Neural progenitor cell (in vitro differentiated cells): Measurements from ENCODE around the gene RRP1. TPM values are rescaled to one million over a fixed set of nuclear protein-coding genes. Genes with fewer than 3 reads are reported as not detected.

Experiments
- DNase-seq: peaks from one replicate; pipeline ENCODE4 v3.0.0-alpha.2; 2016; ENCODE audit warnings: low spot score
- H2AFZ ChIP-seq: fragments of 200-600 bp; sonication (generic); replicated peaks from 2 replicates; pipeline ENCODE4 v1.6.1; 2016; ENCODE audit warnings: antibody characterized with exemption
- H3F3A ChIP-seq: fragments of 200-600 bp; sonication (generic); 2 replicates; pipeline ENCODE4 v1.6.1; 2016; ENCODE audit warnings: antibody characterized with exemption, low read depth
- H3K27ac ChIP-seq: fragments of 200-600 bp; sonication (generic); 2 replicates; pipeline ENCODE4 v1.5.1; 2016; ENCODE audit warnings: mild to moderate bottlenecking
- H3K27me3 ChIP-seq: fragments of 200-600 bp; sonication (generic); 2 replicates; pipeline ENCODE4 v1.6.1; 2016; ENCODE audit warnings: mild to moderate bottlenecking, moderate library complexity
- H3K36me3 ChIP-seq: fragments of 200-600 bp; sonication (generic); 2 replicates; pipeline ENCODE4 v1.5.1; 2016
- H3K4me1 ChIP-seq: fragments of 200-600 bp; sonication (generic); 2 replicates; pipeline ENCODE4 v1.6.1; 2016; ENCODE audit warnings: mixed run types
- H3K4me2 ChIP-seq: fragments of 200-600 bp; sonication (generic); 2 replicates; pipeline ENCODE4 v1.6.1; 2016
- H3K4me3 ChIP-seq: fragments of 200-600 bp; sonication (generic); 2 replicates; pipeline ENCODE4 v1.5.1; 2016
- H3K79me2 ChIP-seq: fragments of 200-600 bp; sonication (generic); 2 replicates; pipeline ENCODE4 v1.6.1; 2016; ENCODE audit warnings: low read depth
- H3K9ac ChIP-seq: fragments of 200-600 bp; sonication (generic); 2 replicates; pipeline ENCODE4 v1.6.1; 2016
- H3K9me3 ChIP-seq: fragments of 200-600 bp; sonication (generic); 2 replicates; pipeline ENCODE4 v1.5.1; 2016; ENCODE audit warnings: low read depth
- H4K20me1 ChIP-seq: fragments of 200-600 bp; sonication (generic); 2 replicates; pipeline ENCODE4 v1.6.1; 2016; ENCODE audit warnings: low read depth
- H3K27ac Mint-ChIP-seq: 3 replicates; pipeline ENCODE4 v1.8.0; 2021; ENCODE audit warnings: mixed read lengths
- H3K27me3 Mint-ChIP-seq: 2 replicates; pipeline ENCODE4 v1.8.0; 2022; ENCODE audit warnings: low read depth, mild to moderate bottlenecking, inconsistent platforms, moderate library complexity, mixed read lengths; ENCODE audit not compliant: insufficient read depth
- H3K36me3 Mint-ChIP-seq: 3 replicates; pipeline ENCODE4 v1.8.0; 2021; ENCODE audit warnings: mixed read lengths
- H3K4me1 Mint-ChIP-seq: 3 replicates; pipeline ENCODE4 v1.8.0; 2021; ENCODE audit warnings: mixed read lengths
- H3K4me3 Mint-ChIP-seq: 3 replicates; pipeline ENCODE4 v1.8.0; 2021; ENCODE audit warnings: mild to moderate bottlenecking, moderate library complexity, mixed read lengths
- H3K9me3 Mint-ChIP-seq: 3 replicates; pipeline ENCODE4 v1.8.0; 2020; ENCODE audit warnings: mixed read lengths
- CTCF ChIP-seq: fragments of 200-600 bp; sonication (generic); IDR thresholded peaks from 2 replicates; pipeline ENCODE4 v1.5.1; 2017; ENCODE audit warnings: antibody characterized with exemption, mild to moderate bottlenecking
- EZH2 ChIP-seq: fragments of 200-600 bp; sonication (generic); IDR thresholded peaks from 2 replicates; pipeline ENCODE4 v1.6.1; 2017; ENCODE audit warnings: antibody characterized with exemption, mild to moderate bottlenecking, moderate library complexity
- EZH2phosphoT487 ChIP-seq: fragments of 200-600 bp; sonication (generic); IDR thresholded peaks from 2 replicates; pipeline ENCODE4 v1.6.1; 2017; ENCODE audit warnings: antibody characterized with exemption
- total RNA-seq: library from RNA; depleted of rRNA; stranded (reverse); fragments of >200 nt; gene quantifications from 2 replicates; pipeline ENCODE4 v1.2.3, GENCODE V29; 2015; ENCODE audit warnings: low replicate concordance

Gene RRP1
- total RNA-seq: 18.4 and 32.5 TPM in 2 replicates

- Histone ChIP-seq H3K79me2 (peaks cover 40% of the 10 kb centered on the region), H3K4me1 (peaks cover 9% of the 10 kb centered on the region)
- H3K27ac Mint-ChIP-seq: peak within 1 kb of the TSS; percentile 91
Observed at GRCh38 chr21:43789276-43790009, at the start of gene RRP1. TSS of gene RRP1 (plus strand) at chr21:43789577. CDS start at chr21:43789630, 53 bp downstream.

GRCh38 chr21:43739621-43740435 lies 49.5 kb upstream of the RRP1 start:
- peaks cover 14% of the 10 kb centered on the region for H4K20me1 ChIP-seq
- H3K4me1 Mint-ChIP-seq: peaks cover 25% of the 10 kb centered on the region
- peaks cover 8% of the 10 kb centered on the region for H3K36me3 Mint-ChIP-seq
- H3K27ac ChIP-seq: peak overlapping the region; percentile 33
- no peaks in the 10 kb centered on the region for H3K9me3 ChIP-seq
- no peaks in the 10 kb centered on the region for H3K36me3 ChIP-seq
- DNase-seq: peak; percentile 44
- no peak overlapping the region for H3K4me3 Mint-ChIP-seq
- H3K9ac ChIP-seq: no peak overlapping the region
- no peak overlapping the region for H3K4me2 ChIP-seq
- no peaks in the 10 kb centered on the region for H3K27me3 ChIP-seq
- no peaks in the 10 kb centered on the region for H3K9me3 Mint-ChIP-seq
- no peaks in the 10 kb centered on the region for H3K79me2 ChIP-seq
- H3K27me3 Mint-ChIP-seq: peaks cover 4% of the 10 kb centered on the region
- no peak overlapping the region for H2AFZ ChIP-seq
- no peak for TF ChIP-seq EZH2
- TF ChIP-seq EZH2phosphoT487: no peak
- TF ChIP-seq CTCF: no peak
- peaks cover 29% of the 10 kb centered on the region for H3F3A ChIP-seq
- H3K4me3 ChIP-seq: no peak overlapping the region
- no peak overlapping the region for H3K27ac Mint-ChIP-seq
- H3K4me1 ChIP-seq: no peaks in the 10 kb centered on the region

More at GRCh38 chr21:43789276-43790009, at the start of gene RRP1:
- Histone ChIP-seq H3F3A (no peaks in the 10 kb centered on the region), H3K4me3 (peak within 1 kb of the TSS; percentile 93), H3K36me3 (no peaks in the 10 kb centered on the region), H3K27ac (no peak within 1 kb of the TSS), H3K9ac (peak within 1 kb of the TSS; percentile 85), H4K20me1 (peaks cover 16% of the 10 kb centered on the region), H3K9me3 (no peaks in the 10 kb centered on the region), H2AFZ (peak within 1 kb of the TSS; percentile 84), H3K4me2 (peak within 1 kb of the TSS; percentile 100), H3K27me3 (no peaks in the 10 kb centered on the region)
- H3K4me1 Mint-ChIP-seq: peaks cover 16% of the 10 kb centered on the region
- DNase-seq: peak; percentile 96
- peaks cover 13% of the 10 kb centered on the region for H3K36me3 Mint-ChIP-seq
- TF ChIP-seq CTCF (peak; percentile 85), EZH2 (no peak), EZH2phosphoT487 (no peak)
- H3K27me3 Mint-ChIP-seq: peaks cover 9% of the 10 kb centered on the region
- peak within 1 kb of the TSS; percentile 98 for H3K4me3 Mint-ChIP-seq
- peaks cover 4% of the 10 kb centered on the region for H3K9me3 Mint-ChIP-seq

GRCh38 chr21:43740497-43741156 lies 48.8 kb upstream of the RRP1 start:
- Histone ChIP-seq H4K20me1 (peaks cover 14% of the 10 kb centered on the region), H3F3A (peaks cover 29% of the 10 kb centered on the region), H3K4me3 (no peak overlapping the region), H3K9me3 (no peaks in the 10 kb centered on the region), H2AFZ (no peak overlapping the region), H3K27ac (peak overlapping the region; percentile 53), H3K27me3 (no peaks in the 10 kb centered on the region), H3K4me2 (no peak overlapping the region), H3K9ac (no peak overlapping the region), H3K4me1 (no peaks in the 10 kb centered on the region), H3K79me2 (no peaks in the 10 kb centered on the region), H3K36me3 (no peaks in the 10 kb centered on the region)
- TF ChIP-seq CTCF (no peak), EZH2 (no peak), EZH2phosphoT487 (no peak)
- Mint-ChIP-seq H3K4me3 (peak overlapping the region; percentile 71), H3K4me1 (peaks cover 25% of the 10 kb centered on the region), H3K36me3 (peaks cover 10% of the 10 kb centered on the region), H3K27me3 (peaks cover 4% of the 10 kb centered on the region), H3K27ac (peak overlapping the region; percentile 79), H3K9me3 (no peaks in the 10 kb centered on the region)
- DNase-seq: peak; percentile 73
